HEK293 (cell line): ENCODE results near the gene KPNA1.
"Not testable (repeated sequence)": the region's sequence is repeated elsewhere in the genome, so short reads cannot be mapped to it uniquely, and the experiment has no call there.

Experiments used
- CTCF ChIA-PET: fragments of 350-600 bp; formaldehyde crosslinking; extraction: SDS; loops from one replicate; lab custom pipeline; 2021; ENCODE audit warnings: antibody characterized with exemption; lab: Yijun Ruan, JAX
- POLR2A ChIA-PET: fragments of 300-600 bp; formaldehyde crosslinking; extraction: SDS; loops from one replicate; lab custom pipeline; 2020; ENCODE audit warnings: antibody characterized with exemption, inconsistent platforms; lab: Yijun Ruan, JAX
- H3K27ac ChIP-seq: fragments of 200-500 bp; sonication (Bioruptor generic); 2 replicates; pipeline ENCODE4 v1.5.1; 2014; ENCODE audit warnings: low read depth, low read length, control low read depth, inconsistent platforms; ENCODE audit errors: extremely low read depth
- H3K36me3 ChIP-seq, 2 experiments: fragments of 200-500 bp in 1 of 2; sonication (Bioruptor generic) in 1 of 2; 1 replicate in 1 of 2; 2 replicates in 1 of 2; pipeline ENCODE4 v1.5.1; 2014 to 2017; ENCODE audit warnings: inconsistent platforms in 2 of 2, low read length in 2 of 2; ENCODE audit not compliant: control insufficient read depth in 2 of 2, insufficient read depth in 1 of 2
- H3K4me1 ChIP-seq: fragments of 200-500 bp; sonication (Bioruptor generic); 2 replicates; pipeline ENCODE4 v1.5.1; 2014; ENCODE audit warnings: mild to moderate bottlenecking, low read length, inconsistent platforms; ENCODE audit not compliant: control insufficient read depth, insufficient read depth
- H3K4me3 ChIP-seq: 2 replicates; pipeline ENCODE4 v1.5.1; 2011; ENCODE audit warnings: low read depth, mild to moderate bottlenecking, control low read depth, low read length, moderate library complexity
- H3K9me3 ChIP-seq: fragments of 200-500 bp; sonication (Bioruptor generic); 2 replicates; pipeline ENCODE4 v1.5.1; 2014; ENCODE audit warnings: low read depth, low read length, inconsistent platforms; ENCODE audit not compliant: control insufficient read depth, insufficient read depth
- GLIS1 ChIP-seq: fragments of 450-650 bp; formaldehyde crosslinking; IDR thresholded peaks from 2 replicates; pipeline ENCODE4 v1.5.1; 2016; ENCODE audit warnings: missing biosample characterization, missing genetic modification characterization
- GLIS2 ChIP-seq: fragments of 450-650 bp; formaldehyde crosslinking; IDR thresholded peaks from 2 replicates; pipeline ENCODE4 v1.5.1; 2016; ENCODE audit warnings: missing biosample characterization, missing genetic modification characterization
- KLF1 ChIP-seq: fragments of 450-650 bp; formaldehyde crosslinking; IDR thresholded peaks from 2 replicates; pipeline ENCODE4 v1.5.1; 2016; ENCODE audit warnings: missing biosample characterization, missing genetic modification characterization
- MYNN ChIP-seq: fragments of 450-650 bp; formaldehyde crosslinking; IDR thresholded peaks from 2 replicates; pipeline ENCODE4 v1.5.1; 2016; ENCODE audit warnings: missing biosample characterization, missing genetic modification characterization, borderline replicate concordance
- TRIM28 ChIP-seq: IDR thresholded peaks from 2 replicates; pipeline ENCODE4 v1.6.1; 2011; ENCODE audit warnings: low read length, control low read depth, borderline replicate concordance
- WT1 ChIP-seq: fragments of 450-650 bp; formaldehyde crosslinking; IDR thresholded peaks from 2 replicates; pipeline ENCODE4 v1.5.1; 2016; ENCODE audit warnings: missing biosample characterization, missing genetic modification characterization
- ZBTB8A ChIP-seq: fragments of 450-650 bp; formaldehyde crosslinking; IDR thresholded peaks from 2 replicates; pipeline ENCODE4 v1.5.1; 2016; ENCODE audit warnings: missing biosample characterization, missing genetic modification characterization
- ZNF10 ChIP-seq: fragments of 450-650 bp; formaldehyde crosslinking; IDR thresholded peaks from 2 replicates; pipeline ENCODE4 v1.5.1; 2017; ENCODE audit warnings: missing biosample characterization, missing genetic modification characterization
- ZNF350 ChIP-seq: fragments of 450-650 bp; formaldehyde crosslinking; IDR thresholded peaks from 2 replicates; pipeline ENCODE4 v1.5.0; 2017; ENCODE audit warnings: missing biosample characterization, mild to moderate bottlenecking, missing genetic modification characterization
- ZNF560 ChIP-seq: fragments of 450-650 bp; formaldehyde crosslinking; IDR thresholded peaks from 2 replicates; pipeline ENCODE4 v1.5.1; 2017; ENCODE audit warnings: missing biosample characterization, missing genetic modification characterization, borderline replicate concordance
- ZNF561 ChIP-seq: fragments of 450-650 bp; IDR thresholded peaks from 2 replicates; pipeline ENCODE4 v1.5.1; 2018; ENCODE audit warnings: missing biosample characterization, missing genetic modification characterization, borderline replicate concordance
- ZNF664 ChIP-seq: fragments of 450-650 bp; formaldehyde crosslinking; IDR thresholded peaks from 2 replicates; pipeline ENCODE4 v1.5.1; 2016; ENCODE audit warnings: missing biosample characterization, missing genetic modification characterization
- ZNF776 ChIP-seq: fragments of 450-650 bp; formaldehyde crosslinking; IDR thresholded peaks from 2 replicates; pipeline ENCODE4 v1.5.0; 2017; ENCODE audit warnings: missing biosample characterization, missing genetic modification characterization, borderline replicate concordance
- TF ChIP-seq, protein P1 (sequence below): fragments of 450-650 bp; formaldehyde crosslinking; IDR thresholded peaks from 2 replicates; pipeline ENCODE4 v1.5.1; 2016; ENCODE audit warnings: missing biosample characterization, missing genetic modification characterization
- TF ChIP-seq, protein P2 (sequence below): fragments of 450-650 bp; formaldehyde crosslinking; IDR thresholded peaks from 2 replicates; pipeline ENCODE4 v1.5.1; 2016; ENCODE audit warnings: missing biosample characterization, missing genetic modification characterization
- TF ChIP-seq, protein P3 (sequence below): fragments of 450-650 bp; formaldehyde crosslinking; IDR thresholded peaks from 2 replicates; pipeline ENCODE4 v1.5.1; 2016; ENCODE audit warnings: missing biosample characterization, missing genetic modification characterization
- TF ChIP-seq, protein P4 (sequence below): fragments of 450-650 bp; formaldehyde crosslinking; IDR thresholded peaks from 2 replicates; pipeline ENCODE4 v1.5.1; 2017; ENCODE audit warnings: missing biosample characterization, missing genetic modification characterization
- TF ChIP-seq, protein P5 (sequence below): fragments of 450-650 bp; IDR thresholded peaks from 2 replicates; pipeline ENCODE4 v1.5.1; 2018; ENCODE audit warnings: missing biosample characterization, missing genetic modification characterization
- TF ChIP-seq, protein P6 (sequence below): fragments of 450-650 bp; formaldehyde crosslinking; IDR thresholded peaks from 2 replicates; pipeline ENCODE4 v1.5.1; 2016; ENCODE audit warnings: missing biosample characterization, missing genetic modification characterization

The KPNA1 gene

DNA sequence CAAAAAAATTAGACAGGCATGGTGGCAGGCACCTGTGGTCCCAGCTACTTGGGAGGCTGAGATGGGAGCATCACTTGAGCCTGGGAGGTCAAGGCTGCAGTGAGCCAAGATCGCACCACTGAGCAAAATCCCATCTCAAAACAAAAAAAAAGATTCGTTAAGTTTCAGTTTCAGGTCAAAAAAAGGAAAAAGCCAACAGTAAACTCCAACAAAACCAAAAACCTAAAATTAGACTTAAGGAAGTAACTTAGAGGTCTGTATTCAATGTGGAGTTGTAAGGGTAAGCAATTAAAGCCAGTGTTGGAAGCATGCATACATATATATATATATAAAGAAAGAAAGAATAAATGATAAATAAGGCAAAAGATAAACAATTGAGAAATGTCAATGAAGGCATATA, 11.8 kb downstream of the KPNA1 start (continued):
- no peak for TF ChIP-seq ZBTB8A
- no peak for TF ChIP-seq GLIS2 (tag by site-specific recombination)
- TF ChIP-seq ZNF350 = no peak
- TF ChIP-seq, protein P1, sequence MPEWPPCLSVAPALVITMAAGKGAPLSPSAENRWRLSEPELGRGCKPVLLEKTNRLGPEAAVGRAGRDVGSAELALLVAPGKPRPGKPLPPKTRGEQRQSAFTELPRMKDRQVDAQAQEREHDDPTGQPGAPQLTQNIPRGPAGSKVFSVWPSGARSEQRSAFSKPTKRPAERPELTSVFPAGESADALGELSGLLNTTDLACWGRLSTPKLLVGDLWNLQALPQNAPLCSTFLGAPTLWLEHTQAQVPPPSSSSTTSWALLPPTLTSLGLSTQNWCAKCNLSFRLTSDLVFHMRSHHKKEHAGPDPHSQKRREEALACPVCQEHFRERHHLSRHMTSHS = no peak
- no peak for TF ChIP-seq ZNF561 (tag by site-specific recombination)

DNA sequence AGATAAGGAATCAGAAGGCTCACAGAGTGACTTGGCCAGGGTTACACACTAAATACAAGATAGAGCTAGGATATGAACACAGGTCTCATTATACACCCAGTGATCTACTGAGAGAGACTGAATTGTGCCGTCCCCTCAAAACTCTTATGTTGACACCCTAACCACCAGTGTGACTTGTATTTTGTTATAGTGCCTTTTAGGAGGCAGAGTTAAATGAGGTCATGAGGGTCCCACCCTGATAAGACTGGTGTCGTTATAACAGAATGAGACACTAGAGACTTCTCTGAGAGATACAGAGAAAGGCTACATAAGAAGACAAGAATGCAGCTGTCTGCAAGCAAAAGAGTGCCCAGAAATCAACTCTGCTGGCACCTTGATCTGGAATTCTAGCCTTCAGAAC, 12.6 kb downstream of the KPNA1 start:
- TF ChIP-seq, protein P2, sequence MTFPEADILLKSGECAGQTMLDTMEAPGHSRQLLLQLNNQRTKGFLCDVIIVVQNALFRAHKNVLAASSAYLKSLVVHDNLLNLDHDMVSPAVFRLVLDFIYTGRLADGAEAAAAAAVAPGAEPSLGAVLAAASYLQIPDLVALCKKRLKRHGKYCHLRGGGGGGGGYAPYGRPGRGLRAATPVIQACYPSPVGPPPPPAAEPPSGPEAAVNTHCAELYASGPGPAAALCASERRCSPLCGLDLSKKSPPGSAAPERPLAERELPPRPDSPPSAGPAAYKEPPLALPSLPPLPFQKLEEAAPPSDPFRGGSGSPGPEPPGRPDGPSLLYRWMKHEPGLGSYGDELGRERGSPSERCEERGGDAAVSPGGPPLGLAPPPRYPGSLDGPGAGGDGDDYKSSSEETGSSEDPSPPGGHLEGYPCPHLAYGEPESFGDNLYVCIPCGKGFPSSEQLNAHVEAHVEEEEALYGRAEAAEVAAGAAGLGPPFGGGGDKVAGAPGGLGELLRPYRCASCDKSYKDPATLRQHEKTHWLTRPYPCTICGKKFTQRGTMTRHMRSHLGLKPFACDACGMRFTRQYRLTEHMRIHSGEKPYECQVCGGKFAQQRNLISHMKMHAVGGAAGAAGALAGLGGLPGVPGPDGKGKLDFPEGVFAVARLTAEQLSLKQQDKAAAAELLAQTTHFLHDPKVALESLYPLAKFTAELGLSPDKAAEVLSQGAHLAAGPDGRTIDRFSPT (tag by site-specific recombination) = no peak
- TF ChIP-seq MYNN (tag by site-specific recombination) (peak; percentile 94), ZNF776 (tag by site-specific recombination) (no peak), KLF1 (tag by site-specific recombination) (peak; percentile 55; the same call in 1 of the 2 replicates), ZNF560 (no peak), TRIM28 (no peak), ZNF10 (tag by site-specific recombination) (no peak)
- TF ChIP-seq, protein P3, sequence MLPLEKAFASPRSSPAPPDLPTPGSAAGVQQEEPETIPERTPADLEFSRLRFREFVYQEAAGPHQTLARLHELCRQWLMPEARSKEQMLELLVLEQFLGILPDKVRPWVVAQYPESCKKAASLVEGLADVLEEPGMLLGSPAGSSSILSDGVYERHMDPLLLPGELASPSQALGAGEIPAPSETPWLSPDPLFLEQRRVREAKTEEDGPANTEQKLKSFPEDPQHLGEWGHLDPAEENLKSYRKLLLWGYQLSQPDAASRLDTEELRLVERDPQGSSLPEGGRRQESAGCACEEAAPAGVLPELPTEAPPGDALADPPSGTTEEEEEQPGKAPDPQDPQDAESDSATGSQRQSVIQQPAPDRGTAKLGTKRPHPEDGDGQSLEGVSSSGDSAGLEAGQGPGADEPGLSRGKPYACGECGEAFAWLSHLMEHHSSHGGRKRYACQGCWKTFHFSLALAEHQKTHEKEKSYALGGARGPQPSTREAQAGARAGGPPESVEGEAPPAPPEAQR (tag by site-specific recombination) = no peak
- no peak overlapping the region for H3K4me3 ChIP-seq
- H3K27ac ChIP-seq = no peak overlapping the region
- ChIA-PET CTCF (interaction anchor here (1.0 kb wide), 1 partner anchor 10 kb away, joined by 4 read pairs; no protein-coding TSS in a partner anchor), POLR2A (interaction anchor here (1.8 kb wide), 1 partner anchor 12 kb away, joined by 10 read pairs; the partner anchor contains the start of gene KPNA1)
- H3K9me3 ChIP-seq = no peaks in the 10 kb centered on the region
- no peaks in the 10 kb centered on the region for H3K36me3 ChIP-seq
- no peaks in the 10 kb centered on the region; the same call in 1 of the 2 replicates for H3K4me1 ChIP-seq

DNA sequence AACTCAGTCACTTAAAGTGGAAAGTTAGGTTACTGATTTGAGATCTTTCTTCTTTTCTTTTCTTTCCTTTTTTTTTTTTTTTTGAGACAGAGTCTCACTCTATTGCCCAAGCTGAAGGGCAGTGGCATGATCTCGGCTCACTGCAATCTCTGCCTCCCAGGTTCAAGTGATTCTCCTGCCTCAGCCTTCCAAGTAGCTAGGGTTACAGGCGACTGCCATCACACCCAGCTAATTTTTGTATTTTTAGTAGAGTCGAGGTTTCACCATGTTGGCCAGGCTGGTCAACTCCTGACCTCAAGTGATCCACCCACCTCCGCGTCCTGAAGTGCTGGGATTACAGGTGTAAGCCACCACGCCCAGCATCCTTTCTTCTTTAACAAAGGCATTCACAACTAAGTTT, 13.8 kb downstream of the KPNA1 start:
- H3K27ac ChIP-seq, CTCF ChIA-PET, H3K9me3 ChIP-seq, H3K4me3 ChIP-seq, H3K4me1 ChIP-seq, H3K36me3 ChIP-seq: not testable (repeated sequence)
- POLR2A ChIA-PET = interaction anchor here (1.8 kb wide), 1 partner anchor 14 kb away, joined by 10 read pairs; the partner anchor contains the start of gene KPNA1

DNA sequence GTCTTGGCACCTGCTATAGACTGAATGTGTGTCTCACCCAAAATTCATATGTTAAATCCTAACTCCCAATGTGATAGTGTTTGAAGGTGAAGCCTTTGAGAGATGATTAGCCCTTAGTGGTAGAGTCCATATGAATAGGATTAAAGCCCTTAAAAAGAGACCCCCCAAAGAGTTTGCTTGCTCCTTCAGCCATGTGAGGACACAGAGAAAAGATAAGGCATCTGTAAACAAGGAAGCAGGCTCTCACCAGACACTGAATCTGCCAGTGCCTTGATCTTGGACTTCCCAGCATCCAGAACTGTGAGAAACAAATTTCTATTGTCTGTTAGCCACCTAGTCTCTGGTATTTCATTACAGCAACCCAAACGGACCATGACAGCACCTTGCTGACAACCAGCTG, 16.6 kb downstream of the KPNA1 start:
- Histone ChIP-seq H3K9me3 (no peaks in the 10 kb centered on the region), H3K36me3 (peaks cover 10 to 25% of the 10 kb centered on the region in 2 experiments), H3K4me1 (no peaks in the 10 kb centered on the region; the same call in 1 of the 2 replicates), H3K27ac (no peak overlapping the region), H3K4me3 (no peak overlapping the region)
- POLR2A ChIA-PET = no interaction called here
- CTCF ChIA-PET = interaction anchor here (0.6 kb wide), 1 partner anchor 659 kb away, joined by 5 read pairs; no protein-coding TSS in a partner anchor
- TF ChIP-seq, protein P4, sequence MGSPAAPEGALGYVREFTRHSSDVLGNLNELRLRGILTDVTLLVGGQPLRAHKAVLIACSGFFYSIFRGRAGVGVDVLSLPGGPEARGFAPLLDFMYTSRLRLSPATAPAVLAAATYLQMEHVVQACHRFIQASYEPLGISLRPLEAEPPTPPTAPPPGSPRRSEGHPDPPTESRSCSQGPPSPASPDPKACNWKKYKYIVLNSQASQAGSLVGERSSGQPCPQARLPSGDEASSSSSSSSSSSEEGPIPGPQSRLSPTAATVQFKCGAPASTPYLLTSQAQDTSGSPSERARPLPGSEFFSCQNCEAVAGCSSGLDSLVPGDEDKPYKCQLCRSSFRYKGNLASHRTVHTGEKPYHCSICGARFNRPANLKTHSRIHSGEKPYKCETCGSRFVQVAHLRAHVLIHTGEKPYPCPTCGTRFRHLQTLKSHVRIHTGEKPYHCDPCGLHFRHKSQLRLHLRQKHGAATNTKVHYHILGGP = no peak
- TF ChIP-seq WT1 (tag by site-specific recombination) (no peak), ZNF350 (no peak), GLIS1 (peak; percentile 54), ZNF664 (tag by site-specific recombination) (no peak)
- TF ChIP-seq, protein P5, sequence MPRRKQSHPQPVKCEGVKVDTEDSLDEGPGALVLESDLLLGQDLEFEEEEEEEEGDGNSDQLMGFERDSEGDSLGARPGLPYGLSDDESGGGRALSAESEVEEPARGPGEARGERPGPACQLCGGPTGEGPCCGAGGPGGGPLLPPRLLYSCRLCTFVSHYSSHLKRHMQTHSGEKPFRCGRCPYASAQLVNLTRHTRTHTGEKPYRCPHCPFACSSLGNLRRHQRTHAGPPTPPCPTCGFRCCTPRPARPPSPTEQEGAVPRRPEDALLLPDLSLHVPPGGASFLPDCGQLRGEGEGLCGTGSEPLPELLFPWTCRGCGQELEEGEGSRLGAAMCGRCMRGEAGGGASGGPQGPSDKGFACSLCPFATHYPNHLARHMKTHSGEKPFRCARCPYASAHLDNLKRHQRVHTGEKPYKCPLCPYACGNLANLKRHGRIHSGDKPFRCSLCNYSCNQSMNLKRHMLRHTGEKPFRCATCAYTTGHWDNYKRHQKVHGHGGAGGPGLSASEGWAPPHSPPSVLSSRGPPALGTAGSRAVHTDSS = no peak
- TF ChIP-seq, protein P6, sequence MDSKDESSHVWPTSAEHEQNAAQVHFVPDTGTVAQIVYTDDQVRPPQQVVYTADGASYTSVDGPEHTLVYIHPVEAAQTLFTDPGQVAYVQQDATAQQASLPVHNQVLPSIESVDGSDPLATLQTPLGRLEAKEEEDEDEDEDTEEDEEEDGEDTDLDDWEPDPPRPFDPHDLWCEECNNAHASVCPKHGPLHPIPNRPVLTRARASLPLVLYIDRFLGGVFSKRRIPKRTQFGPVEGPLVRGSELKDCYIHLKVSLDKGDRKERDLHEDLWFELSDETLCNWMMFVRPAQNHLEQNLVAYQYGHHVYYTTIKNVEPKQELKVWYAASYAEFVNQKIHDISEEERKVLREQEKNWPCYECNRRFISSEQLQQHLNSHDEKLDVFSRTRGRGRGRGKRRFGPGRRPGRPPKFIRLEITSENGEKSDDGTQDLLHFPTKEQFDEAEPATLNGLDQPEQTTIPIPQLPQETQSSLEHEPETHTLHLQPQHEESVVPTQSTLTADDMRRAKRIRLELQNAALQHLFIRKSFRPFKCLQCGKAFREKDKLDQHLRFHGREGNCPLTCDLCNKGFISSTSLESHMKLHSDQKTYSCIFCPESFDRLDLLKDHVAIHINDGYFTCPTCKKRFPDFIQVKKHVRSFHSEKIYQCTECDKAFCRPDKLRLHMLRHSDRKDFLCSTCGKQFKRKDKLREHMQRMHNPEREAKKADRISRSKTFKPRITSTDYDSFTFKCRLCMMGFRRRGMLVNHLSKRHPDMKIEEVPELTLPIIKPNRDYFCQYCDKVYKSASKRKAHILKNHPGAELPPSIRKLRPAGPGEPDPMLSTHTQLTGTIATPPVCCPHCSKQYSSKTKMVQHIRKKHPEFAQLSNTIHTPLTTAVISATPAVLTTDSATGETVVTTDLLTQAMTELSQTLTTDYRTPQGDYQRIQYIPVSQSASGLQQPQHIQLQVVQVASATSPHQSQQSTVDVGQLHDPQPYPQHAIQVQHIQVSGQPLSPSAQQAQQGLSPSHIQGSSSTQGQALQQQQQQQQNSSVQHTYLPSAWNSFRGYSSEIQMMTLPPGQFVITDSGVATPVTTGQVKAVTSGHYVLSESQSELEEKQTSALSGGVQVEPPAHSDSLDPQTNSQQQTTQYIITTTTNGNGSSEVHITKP (tag by site-specific recombination) = 0 out of 2 replicates have a peak, but pooled peaks have one; percentile 22
